ENCODE results near the gene SPRN.
"Not testable (repeated sequence)": the region's sequence is repeated elsewhere in the genome, so short reads cannot be mapped to it uniquely, and the experiment has no call there.

Gene SPRN

DNA sequence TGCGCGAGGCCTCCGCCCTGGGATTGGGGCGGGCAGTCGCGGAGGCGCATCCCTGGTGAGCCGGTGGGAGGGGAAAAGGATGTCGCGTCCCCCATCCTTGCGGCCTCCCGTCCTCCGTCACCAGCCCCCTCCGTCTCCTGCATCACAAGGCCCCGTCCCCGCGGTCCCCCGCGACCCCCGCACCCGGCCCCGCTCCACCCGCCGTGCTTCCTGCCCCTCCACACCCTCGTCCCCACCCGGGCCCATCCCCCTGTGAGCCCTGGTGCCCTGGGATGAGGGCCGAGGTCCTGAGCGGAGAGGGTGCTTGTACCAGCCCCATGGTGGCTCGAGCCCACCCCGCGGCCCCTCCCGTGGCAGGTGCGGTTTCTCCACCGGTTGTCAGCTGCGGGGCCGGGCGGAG lies at the start of gene SPRN:
TSS of gene SPRN (minus strand) at position 25 of the 400 bp plus-strand sequence. CDS start 944 bp downstream, outside the sequence.
- DNase-seq, result not testable (repeated sequence)

DNA sequence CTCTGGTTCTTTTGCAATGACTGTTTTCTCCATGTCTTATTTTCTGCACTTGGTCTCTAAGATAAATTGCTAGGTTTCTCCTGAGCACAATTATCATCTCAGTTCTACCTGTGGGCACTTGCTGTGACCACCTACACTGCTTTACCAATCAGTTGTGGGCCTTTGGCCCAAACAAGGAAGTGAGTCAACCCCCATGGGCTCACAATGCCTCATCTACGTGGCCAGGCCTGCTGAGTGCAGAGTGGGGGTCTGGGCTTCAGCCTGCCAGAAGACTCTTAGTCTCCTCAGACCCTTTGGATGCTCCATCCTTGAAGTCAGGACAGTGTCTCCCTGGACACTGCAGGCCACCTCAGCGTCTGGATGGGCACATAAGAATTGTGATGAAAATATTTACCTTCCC lies 49.6 kb upstream of the SPRN start:
- peak; percentile 13 for DNase-seq

DNA sequence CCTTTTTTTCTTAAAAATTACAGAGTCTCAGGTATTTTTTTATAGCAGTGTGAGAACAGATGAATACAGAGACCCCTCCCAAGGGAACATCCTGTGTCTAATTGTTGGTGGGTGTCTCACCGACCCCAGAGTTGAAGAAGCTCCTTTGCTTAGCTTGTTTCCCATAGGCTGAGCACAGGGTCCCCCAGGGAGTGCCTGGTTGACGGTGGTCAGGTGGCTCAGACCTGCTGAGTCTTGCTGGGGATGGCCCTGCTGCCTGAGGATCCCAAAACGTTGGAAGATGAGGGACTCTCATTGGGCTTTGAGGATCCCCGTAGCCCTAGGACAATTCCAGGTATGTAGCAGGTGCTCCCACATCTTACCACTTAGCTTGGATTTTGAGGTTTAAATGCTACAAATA lies 48.8 kb upstream of the SPRN start:
- no peak for DNase-seq

DNA sequence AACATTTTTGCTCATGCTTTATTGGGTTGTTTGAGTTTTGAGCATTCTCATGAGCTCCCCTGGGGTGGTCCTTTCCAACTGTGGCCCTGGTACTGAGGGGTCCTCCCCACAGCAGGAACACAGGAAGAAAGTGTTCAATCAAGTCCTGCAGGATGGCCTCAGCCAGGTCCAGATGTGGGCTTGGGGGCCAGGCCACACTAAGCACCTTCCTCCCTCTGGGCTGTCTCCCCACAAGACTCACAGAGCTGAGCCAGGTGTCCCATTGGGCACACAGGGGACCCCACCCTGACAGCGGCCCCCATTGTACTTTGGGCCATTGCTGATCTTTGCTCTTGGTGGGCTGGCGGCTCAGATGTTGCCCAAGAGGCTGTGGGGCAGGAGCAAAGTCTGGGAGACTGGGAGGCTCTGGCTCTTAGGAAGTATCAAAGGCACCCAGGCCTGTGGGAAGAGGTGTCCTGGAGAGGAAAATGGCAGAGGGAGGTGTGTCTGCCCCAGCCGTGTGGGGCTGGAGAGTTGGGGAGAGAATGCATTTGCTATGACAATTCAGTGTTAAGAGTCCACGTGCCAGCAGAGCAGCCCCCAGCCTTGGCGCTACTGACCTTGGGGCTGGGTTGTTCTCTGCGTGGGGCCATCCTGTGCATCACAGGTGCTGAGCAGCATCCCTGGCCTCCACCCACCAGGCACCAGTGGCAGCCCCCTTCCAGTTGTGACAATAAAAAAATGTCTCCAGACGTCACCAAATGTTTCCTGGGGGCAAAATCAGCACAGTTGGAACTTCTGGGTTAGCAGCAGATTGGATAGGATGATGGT lies 47.1 kb upstream of the SPRN start:
- DNase-seq, result no peak

DNA sequence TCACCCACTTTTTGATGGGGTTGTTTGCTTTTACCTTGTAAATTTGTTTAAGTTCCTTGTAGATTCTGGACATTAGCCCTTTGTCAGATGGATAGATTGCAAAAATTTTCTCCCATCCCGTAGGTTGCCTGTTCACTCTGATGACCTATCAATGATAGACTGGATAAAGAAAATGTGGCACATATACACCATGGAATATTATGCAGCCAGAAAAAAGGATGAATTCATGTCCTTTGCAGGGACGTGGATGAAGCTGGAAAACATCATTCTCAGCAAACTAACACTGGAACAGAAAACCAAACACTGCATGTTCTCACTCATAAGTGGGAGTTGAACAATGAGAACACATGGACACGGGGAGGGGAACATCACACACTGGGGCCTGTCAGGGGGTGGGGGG lies 44.8 kb upstream of the SPRN start:
- DNase-seq, result not testable (repeated sequence)

GRCh38 chr10:133467286-133467911 lies 43.0 kb upstream of the SPRN start:
- DNase-seq, result peak; percentile 17

- peak; percentile 12 for DNase-seq
Measured at GRCh38 chr10:133466683-133467275, 42.4 kb upstream of the SPRN start.

GRCh38 chr10:133465950-133466474 lies 41.6 kb upstream of the SPRN start:
- DNase-seq, result no peak

- DNase-seq, result peak; percentile 13
Measured at GRCh38 chr10:133465191-133465949, 40.9 kb upstream of the SPRN start.

DNA sequence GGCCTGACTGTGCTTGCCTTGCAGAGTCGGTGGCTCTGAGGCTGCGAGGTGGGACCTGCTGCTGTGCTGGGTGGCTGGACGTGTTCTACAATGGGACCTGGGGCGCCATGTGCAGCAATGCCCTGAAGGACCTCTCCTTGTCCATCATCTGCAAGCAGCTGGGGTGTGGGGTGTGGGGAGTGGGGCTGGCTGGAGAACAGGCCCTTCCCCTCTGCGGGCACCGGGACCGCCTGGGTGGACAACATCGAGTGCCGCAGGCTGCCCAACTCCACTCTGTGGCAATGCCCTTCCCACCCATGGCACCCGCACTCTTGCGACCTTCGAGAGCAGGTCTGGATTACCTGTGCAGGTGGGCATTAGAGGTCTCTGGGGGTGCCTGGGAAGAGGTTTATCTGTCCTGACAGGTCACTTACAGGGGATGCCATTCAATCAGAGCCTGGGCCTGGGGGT lies 40.2 kb upstream of the SPRN start:
- peak; percentile 5 for DNase-seq

DNA sequence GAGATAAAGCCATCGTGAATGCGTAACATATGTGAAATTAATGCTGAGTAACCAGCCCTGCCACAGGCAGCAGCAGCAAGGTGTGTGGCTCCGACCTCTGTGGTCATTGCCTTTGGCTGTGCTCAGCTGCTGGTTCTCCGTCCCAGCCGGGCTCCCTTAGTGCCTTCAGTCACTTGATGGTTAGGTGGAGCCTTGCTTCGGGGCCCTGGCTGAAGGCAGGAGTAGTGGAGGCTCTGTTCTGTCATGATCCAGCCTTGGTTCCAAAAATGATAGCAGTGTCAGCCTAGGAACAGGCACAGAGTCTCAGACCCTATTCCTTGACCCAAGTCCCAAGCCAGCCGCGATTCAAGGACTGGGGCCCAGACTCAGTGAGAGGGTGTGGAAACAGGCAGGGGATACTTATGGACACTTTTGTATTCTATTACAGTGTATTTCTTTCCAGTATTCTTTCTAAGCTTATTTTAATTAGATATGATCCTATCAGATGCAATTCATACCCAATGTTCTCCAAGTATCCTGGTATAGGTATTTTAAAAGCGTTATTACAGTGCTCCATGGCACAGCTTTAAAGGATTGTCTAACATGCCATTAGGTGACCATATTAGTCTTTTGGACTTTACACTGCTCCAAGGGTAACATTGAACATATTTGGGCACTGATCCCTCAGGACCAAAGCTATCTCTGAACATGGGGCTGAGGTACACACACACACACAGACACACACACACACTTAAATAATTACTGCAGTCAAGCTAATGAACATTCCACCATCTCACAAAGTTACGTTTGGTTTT lies 38.3 kb upstream of the SPRN start:
- DNase-seq, result peak; percentile 8

DNA sequence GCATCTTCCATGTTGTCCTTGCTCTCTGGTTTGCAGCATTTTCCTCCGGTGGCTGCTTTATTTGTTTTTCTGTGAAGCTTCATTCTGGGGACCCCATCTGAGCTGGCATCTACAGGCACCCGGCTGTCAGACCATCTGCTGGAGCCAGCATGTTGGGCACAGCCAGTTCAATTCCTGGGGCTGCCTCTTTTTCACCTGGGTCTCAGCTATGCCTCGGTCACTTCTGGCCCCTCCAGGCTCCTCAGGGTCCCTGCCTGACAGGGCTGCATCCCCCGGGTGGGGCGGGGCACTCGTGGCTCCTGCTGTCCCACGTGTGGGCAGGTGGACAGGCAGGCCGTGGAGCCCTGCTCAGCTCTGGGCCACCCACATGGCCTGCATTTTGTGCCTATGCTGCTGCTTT lies 37.4 kb upstream of the SPRN start:
- DNase-seq, result peak; percentile 12

GRCh38 chr10:133461027-133461426 lies 36.6 kb upstream of the SPRN start:
- peak; percentile 6 for DNase-seq

DNA sequence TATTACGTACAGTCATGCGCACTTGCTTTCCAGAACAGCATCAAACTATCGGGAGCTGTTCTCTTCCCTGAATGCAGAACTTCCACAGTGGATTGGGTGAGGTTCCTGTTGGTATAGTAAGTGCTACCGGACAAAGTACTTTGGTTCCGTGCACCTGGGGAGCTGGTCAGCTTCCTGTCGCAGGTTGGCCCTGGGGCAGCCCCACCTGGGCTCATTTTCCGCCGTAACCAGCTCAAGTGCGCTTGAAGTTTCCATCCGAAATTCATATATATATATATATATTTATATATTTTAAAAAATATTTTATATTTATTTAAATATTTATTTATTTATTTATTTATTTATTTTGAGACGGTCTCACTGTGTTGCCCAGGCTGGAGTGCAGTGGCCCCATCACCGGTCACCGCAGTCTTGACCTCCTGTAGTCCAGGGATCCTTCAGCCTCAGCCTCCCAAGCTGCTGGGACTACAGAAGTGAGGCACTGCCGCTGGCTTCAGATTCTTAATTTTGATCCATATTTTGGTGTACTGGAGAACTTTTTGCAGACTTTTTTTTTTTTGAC lies 35.9 kb upstream of the SPRN start:
- peak; percentile 9 for DNase-seq

DNA sequence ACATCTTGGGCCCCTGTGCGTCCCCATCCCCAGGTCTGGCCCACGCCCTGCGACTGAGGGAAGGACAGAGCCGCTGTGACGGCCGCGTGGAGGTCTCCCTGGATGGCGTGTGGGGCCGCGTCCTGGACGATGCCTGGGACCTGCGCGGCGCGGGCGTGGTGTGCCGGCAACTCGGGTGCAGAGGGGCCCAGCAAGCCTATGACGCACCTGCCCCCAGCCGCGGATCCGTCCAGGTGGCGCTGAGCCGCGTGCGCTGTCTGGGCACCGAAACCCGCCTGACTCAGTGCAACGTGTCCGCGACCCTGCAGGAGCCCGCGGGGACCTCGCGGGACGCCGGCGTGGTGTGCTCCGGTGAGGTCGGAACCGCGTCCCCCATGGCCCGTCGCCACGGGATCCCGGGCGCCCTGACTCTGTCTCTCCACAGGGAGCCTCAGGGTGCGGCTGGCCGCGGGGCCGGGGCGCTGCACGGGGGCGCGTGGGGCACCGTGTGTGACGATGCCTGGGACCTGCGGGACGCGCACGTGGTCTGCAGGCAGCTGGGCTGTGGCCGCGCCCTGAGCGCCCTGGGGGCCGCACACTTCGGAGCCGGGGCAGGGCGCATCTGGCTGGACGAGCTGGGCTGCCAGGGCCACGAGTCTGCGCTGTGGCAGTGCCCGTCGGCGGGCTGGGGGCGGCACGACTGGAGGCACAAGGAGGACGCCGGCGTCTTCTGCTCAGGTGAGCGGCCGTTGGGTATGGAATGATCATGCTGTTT lies 35.2 kb upstream of the SPRN start:
- no peak for DNase-seq

DNA sequence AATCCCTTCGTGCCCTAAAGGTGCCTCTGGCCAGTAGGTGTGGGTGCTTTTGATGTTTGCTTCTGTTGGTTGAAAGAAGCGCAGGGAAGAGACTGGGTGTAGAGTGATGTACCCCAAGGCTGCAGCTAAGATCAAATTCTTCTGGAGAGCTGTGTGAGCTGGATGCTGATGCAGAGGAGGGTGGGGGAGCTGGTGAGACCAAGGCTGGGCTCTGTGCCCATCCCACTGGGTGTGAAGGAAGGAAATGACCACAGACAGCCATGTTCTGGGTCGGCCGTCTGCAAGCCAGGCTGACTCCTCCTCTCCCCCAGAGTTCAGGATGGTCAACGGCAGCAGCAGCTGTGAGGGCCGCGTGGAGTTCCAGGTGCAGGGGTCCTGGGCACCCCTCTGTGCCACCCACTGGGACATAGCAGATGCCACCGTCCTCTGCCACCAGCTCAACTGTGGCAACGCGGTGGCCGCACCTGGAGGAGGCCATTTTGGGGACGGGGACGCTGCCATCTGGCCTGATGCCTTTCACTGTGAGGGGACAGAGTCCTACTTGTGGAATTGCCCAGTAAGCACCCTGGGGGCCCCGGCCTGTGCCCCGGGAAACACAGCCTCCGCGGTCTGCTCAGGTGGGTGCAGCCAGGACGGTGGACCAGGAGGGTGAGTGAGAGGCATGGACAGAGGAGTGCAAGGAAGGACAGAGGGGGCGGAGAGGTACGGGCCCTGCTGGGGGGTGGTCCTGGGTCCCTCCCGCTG lies 34.5 kb upstream of the SPRN start:
- DNase-seq, result no peak

DNA sequence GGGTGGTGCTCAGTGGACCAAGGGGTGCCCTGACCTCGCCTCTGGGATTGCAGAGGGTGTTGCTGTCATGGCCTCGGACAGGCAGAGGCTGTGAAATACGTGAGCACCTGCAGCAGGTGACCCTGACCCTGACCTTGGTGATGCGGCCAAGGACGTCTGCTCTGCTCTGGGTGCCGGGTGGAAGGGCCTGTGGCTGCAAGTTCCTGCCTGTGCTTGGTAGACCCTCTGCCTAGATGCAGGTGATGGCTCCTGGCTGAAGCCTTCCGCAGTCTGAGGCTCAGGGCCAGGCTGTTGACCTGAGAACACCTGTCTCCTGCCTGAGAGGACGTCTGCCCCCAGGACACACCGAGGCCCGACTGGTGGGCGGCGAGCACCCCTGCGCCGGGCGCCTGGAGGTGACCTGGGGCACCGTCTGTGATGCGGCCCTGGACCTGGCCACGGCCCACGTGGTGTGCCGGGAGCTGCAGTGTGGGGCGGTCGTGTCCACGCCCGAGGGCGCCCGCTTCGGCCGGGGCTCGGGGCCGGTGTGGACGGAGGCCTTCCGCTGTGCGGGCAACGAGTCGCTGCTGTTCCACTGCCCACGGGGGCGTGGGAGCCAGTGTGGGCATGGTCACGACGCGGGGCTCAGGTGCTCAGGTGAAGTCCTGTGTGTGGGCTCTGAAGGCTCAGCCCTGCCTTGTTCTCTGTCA lies 33.7 kb upstream of the SPRN start:
- DNase-seq, result no peak

- DNase-seq, result no peak
Measured at GRCh38 chr10:133457100-133457841, 32.8 kb upstream of the SPRN start.
